ENCODE data around the gene SFTPB.

GRCh38 chr2:85666016-85666415 lies 2.0 kb downstream of the SFTPB start:
- TF ChIP-seq CTCF (IDR thresholded peaks at IDR 0.05; ENCODE audit: poor library complexity) (no peak), EZH2 (IDR thresholded peaks at IDR 0.05; ENCODE audit: borderline replicate concordance) (no peak), EZH2phosphoT487 (IDR thresholded peaks at IDR 0.05; ENCODE audit: low read depth, severe bottlenecking, unreplicated experiment) (no peak)
